Measurements from ENCODE around the gene ST8SIA5.

The ST8SIA5 gene

DNA sequence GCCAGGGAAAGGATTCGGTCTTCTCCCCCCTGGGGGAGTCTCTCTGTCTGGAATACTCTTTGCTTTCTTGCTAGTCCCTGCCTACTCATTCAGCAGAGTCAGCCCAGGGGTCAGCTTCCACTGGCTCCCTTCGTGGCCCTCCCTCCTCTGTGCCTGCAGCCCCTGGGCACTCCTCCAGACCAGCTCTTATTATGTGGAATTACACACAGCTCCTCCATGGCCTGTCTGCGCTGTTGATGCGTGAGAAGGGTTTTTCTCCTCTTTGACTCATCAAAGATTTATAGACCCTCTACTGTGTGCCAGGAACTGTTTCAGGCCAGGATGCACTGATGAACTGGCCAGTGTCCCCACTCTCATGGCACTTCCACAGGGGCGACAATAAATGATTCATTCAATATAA, 44.4 kb downstream of the ST8SIA5 start:
- TF ChIP-seq, protein P1, sequence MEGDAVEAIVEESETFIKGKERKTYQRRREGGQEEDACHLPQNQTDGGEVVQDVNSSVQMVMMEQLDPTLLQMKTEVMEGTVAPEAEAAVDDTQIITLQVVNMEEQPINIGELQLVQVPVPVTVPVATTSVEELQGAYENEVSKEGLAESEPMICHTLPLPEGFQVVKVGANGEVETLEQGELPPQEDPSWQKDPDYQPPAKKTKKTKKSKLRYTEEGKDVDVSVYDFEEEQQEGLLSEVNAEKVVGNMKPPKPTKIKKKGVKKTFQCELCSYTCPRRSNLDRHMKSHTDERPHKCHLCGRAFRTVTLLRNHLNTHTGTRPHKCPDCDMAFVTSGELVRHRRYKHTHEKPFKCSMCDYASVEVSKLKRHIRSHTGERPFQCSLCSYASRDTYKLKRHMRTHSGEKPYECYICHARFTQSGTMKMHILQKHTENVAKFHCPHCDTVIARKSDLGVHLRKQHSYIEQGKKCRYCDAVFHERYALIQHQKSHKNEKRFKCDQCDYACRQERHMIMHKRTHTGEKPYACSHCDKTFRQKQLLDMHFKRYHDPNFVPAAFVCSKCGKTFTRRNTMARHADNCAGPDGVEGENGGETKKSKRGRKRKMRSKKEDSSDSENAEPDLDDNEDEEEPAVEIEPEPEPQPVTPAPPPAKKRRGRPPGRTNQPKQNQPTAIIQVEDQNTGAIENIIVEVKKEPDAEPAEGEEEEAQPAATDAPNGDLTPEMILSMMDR (conservative IDR thresholded peaks at IDR 0.05) = no peak
- H3K27ac ChIP-seq = no peak overlapping the region

DNA sequence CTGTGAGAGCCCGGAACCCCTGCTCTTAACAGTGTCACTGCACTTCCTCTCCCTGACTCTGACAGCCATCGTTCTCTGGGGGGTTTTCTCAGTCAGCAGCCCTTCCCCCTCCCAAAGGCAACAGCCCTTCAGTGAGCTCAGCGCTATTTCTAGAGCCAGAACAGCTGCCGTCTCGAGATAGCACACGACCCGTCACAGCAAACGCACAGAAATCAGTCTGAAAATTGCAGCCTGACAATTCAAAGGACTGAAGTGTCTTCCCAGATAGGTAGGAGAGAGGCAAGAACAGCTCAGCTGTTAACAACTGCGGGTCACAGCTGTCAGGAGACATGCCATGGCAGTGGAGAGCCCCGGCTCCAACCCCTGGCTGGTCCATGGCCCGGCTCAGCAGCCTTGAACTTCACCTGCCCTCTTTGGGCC, 45.4 kb downstream of the ST8SIA5 start:
- TF ChIP-seq, protein P1 (conservative IDR thresholded peaks at IDR 0.05) = no peak
- H3K27ac ChIP-seq = no peak overlapping the region

DNA sequence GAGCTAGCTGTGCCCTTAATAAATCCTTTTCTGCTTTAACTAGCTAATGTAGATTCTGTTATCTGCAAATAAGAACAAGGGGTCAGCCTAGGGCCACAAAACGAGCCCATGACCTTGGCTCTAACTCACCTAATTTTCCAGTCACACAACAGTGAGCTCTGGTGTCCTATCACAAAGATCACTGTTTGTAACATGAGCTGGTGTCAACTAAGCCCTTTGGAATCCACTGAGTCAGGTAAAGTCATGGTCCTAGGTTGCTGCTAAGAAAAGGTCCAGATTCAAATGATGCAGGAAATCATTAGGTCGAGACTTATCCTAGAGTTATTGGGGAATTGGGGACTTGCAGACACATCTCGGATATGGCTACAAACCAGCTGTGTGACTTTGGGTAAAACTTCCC, 49.9 kb downstream of the ST8SIA5 start:
- TF ChIP-seq, protein P1 (conservative IDR thresholded peaks at IDR 0.05) = no peak
- no peak overlapping the region for H3K27ac ChIP-seq

DNA sequence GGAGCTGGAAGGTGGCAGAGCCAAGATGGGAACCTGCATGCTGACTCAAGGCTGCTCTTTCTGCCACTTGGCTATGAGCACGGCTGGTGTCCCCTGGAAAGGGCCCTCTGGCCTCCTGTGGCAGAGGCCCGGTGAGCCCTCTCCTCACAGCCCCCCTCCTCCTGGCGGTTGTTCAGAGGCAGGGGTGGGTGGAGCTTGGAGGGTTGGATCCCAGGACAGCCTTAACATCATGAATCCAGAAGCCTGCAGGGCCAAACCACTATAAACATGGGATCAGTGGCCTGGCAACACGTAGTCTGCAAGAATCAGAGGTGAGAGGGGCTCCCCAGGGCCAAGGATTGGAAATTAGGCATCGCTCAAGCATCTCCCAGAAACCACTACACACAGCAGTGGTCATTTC, 51.3 kb downstream of the ST8SIA5 start:
- TF ChIP-seq, protein P1 (conservative IDR thresholded peaks at IDR 0.05) = no peak
- H3K27ac ChIP-seq = no peak overlapping the region

DNA sequence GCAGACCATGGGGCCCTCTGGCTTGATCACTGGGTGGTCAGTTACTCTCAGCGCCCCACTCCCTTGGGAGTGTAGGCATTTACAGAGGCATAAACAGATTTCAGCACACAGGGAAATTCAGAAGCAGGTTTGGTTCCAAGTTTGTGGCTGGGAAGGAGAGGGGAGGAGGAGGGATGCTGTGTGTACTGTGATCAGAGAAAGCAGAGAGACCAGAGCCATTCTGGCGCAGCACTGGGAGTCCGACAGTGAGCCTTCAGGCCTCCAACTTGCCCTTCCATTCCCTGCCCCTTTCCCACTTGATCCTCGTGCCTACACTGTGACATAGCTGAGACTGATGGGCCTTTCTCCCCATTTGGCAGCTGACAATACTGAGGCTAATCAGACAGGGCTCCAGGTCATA, 52.0 kb downstream of the ST8SIA5 start:
- TF ChIP-seq, protein P1 (conservative IDR thresholded peaks at IDR 0.05) = no peak
- no peak overlapping the region for H3K27ac ChIP-seq

DNA sequence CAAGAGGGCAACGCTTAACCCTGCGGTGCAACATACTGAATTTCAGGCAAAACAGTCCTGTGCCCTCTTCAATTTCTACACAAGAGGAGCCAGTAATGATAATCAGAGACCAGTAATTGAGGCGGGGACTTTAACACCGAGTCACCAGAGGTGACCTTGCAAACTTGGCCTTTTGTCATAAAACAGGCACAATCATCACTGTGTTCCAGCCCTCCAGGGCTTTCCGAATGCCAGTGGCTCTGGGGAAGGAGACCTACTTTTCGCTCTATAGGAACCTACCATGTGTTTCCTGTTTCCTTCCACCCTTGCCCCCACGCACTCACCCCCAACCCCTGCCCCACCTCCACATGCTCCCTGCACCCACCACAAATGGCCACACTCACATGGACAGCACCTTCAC, 52.7 kb downstream of the ST8SIA5 start:
- H3K27ac ChIP-seq = no peak overlapping the region
- TF ChIP-seq, protein P1 (conservative IDR thresholded peaks at IDR 0.05) = no peak

DNA sequence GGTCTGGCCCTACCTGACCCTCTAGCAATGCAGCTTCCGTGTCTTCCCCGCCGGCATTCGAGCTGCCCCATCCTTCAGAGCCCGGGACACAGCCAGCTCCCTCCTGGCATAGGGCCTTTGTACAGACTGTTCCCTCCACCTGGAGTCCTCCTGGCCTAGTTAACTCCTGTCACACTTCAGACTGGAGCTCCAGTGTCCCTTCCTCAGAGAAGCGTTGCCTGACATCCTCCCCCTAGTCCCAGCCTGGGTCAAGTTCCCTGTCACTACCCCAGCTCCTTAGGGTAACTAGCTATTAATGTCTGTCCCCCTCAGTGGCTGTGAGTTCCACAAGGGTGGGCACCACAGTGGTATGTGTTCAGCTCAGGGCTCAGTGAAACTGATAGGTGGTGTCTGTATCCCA, 54.4 kb downstream of the ST8SIA5 start:
- TF ChIP-seq, protein P1 (conservative IDR thresholded peaks at IDR 0.05) = no peak
- no peak overlapping the region for H3K27ac ChIP-seq
